Mammary epithelial cell (primary cell): Measurements from ENCODE around the gene SLC30A2.

Experiments
- CTCF ChIP-seq, 2 donors: IDR thresholded peaks in 1 of 2; conservative IDR thresholded peaks in 1 of 2; 2 replicates each; pipeline ENCODE4 v1.5.1; 2011 to 2012; ENCODE audit warnings: inconsistent platforms in 2 of 2, low read length in 2 of 2, mild to moderate bottlenecking in 2 of 2, control low read depth in 1 of 2, low read depth in 1 of 2; ENCODE audit not compliant: insufficient read depth in 1 of 2; ENCODE audit errors: extremely low read depth in 1 of 2
- EZH2 ChIP-seq: IDR thresholded peaks from 2 replicates; pipeline ENCODE4 v1.6.1; 2012; ENCODE audit warnings: low read length, inconsistent platforms, borderline replicate concordance

- TF ChIP-seq CTCF (conservative IDR thresholded peaks at IDR 0.05 in 1 of 2, IDR thresholded peaks at IDR 0.05 in 1 of 2; ENCODE audit: extremely low read depth in 1 of 2, insufficient read depth in 1 of 2, low read depth in 1 of 2, low read length in 2 of 2) = no peak
- no peak for TF ChIP-seq EZH2
These were observed 33.1 kb downstream of the SLC30A2 start for GRCh38 chr1:26012864-26013263.
